SK-N-SH treated with all-trans-retinoic acid at 6 μM for 48 hours (cell line): ENCODE data around the gene WDTC1.

Experiments used
- ATAC-seq: fragments of 200-7000 bp; cut with Tn5 transposase; 3 replicates; pipeline ENCODE4 v1.9.1; 2020; ENCODE audit warnings: mild to moderate bottlenecking, moderate library complexity
- ARNTL ChIP-seq: fragments of 450-650 bp; formaldehyde crosslinking; IDR thresholded peaks from 2 replicates; pipeline ENCODE4 v1.5.0; 2020; ENCODE audit warnings: low read depth, mild to moderate bottlenecking, moderate library complexity, borderline replicate concordance
- BACH2 ChIP-seq: fragments of 250-450 bp; sonication (Bioruptor Pico); IDR thresholded peaks from 2 replicates; pipeline ENCODE4 v1.9.0; 2021; ENCODE audit warnings: mild to moderate bottlenecking, borderline replicate concordance
- CSDC2 ChIP-seq: fragments of 250-450 bp; sonication (Bioruptor Pico); IDR thresholded peaks from 2 replicates; pipeline ENCODE4 v1.5.0; 2020; ENCODE audit warnings: mild to moderate bottlenecking, moderate library complexity
- CSRNP3 ChIP-seq: fragments of 250-450 bp; sonication (Bioruptor Pico); IDR thresholded peaks from 2 replicates; pipeline ENCODE4 v1.5.1; 2021; ENCODE audit warnings: mild to moderate bottlenecking, moderate library complexity
- ESRRG ChIP-seq: fragments of 250-450 bp; sonication (Bioruptor Pico); IDR thresholded peaks from 2 replicates; pipeline ENCODE4 v1.6.1; 2021; ENCODE audit warnings: mild to moderate bottlenecking
- ISL1 ChIP-seq: fragments of 250-450 bp; sonication (Bioruptor Pico); IDR thresholded peaks from 2 replicates; pipeline ENCODE4 v2.1.2; 2022; ENCODE audit warnings: mild to moderate bottlenecking, moderate library complexity
- PATZ1 ChIP-seq: fragments of 250-450 bp; sonication (Bioruptor Pico); IDR thresholded peaks from 2 replicates; pipeline ENCODE4 v1.8.0; 2020; ENCODE audit warnings: mild to moderate bottlenecking, moderate library complexity, borderline replicate concordance
- PPARA ChIP-seq: fragments of 250-450 bp; sonication (Bioruptor Pico); IDR thresholded peaks from 2 replicates; pipeline ENCODE4 v1.5.0; 2020; ENCODE audit warnings: mild to moderate bottlenecking, borderline replicate concordance
- SNAI2 ChIP-seq: fragments of 250-450 bp; sonication (Bioruptor Pico); IDR thresholded peaks from 2 replicates; pipeline ENCODE4 v1.5.0; 2020; ENCODE audit warnings: mild to moderate bottlenecking, moderate library complexity
- TCF4 ChIP-seq: fragments of 250-450 bp; sonication (Bioruptor Pico); IDR thresholded peaks from 2 replicates; pipeline ENCODE4 v1.8.0; 2021; ENCODE audit warnings: mild to moderate bottlenecking, moderate library complexity, borderline replicate concordance
- TOX ChIP-seq: fragments of 250-450 bp; sonication (Bioruptor Pico); IDR thresholded peaks from 2 replicates; pipeline ENCODE4 v1.8.0; 2021; ENCODE audit warnings: mild to moderate bottlenecking, moderate library complexity, borderline replicate concordance
- ZC3H10 ChIP-seq: fragments of 250-450 bp; sonication (Bioruptor Pico); IDR thresholded peaks from 2 replicates; pipeline ENCODE4 v1.5.1; 2021; ENCODE audit warnings: mild to moderate bottlenecking, moderate library complexity
- ZFP30 ChIP-seq: fragments of 450-650 bp; formaldehyde crosslinking; IDR thresholded peaks from 2 replicates; pipeline ENCODE4 v1.5.0; 2022; ENCODE audit warnings: mild to moderate bottlenecking, moderate library complexity
- ZNF565 ChIP-seq: fragments of 450-650 bp; formaldehyde crosslinking; conservative IDR thresholded peaks from 2 replicates; pipeline ENCODE4 v1.5.0; 2020; ENCODE audit warnings: low read depth, mild to moderate bottlenecking, moderate library complexity
- ZNF70 ChIP-seq: fragments of 450-650 bp; formaldehyde crosslinking; IDR thresholded peaks from 2 replicates; pipeline ENCODE4 v1.5.0; 2020; ENCODE audit warnings: mild to moderate bottlenecking, moderate library complexity
- ZNF8 ChIP-seq: fragments of 450-650 bp; formaldehyde crosslinking; IDR thresholded peaks from 2 replicates; pipeline ENCODE4 v1.5.0; 2020; ENCODE audit warnings: mild to moderate bottlenecking, moderate library complexity
- TF ChIP-seq, protein P1 (sequence below): fragments of 250-450 bp; sonication (Bioruptor Pico); IDR thresholded peaks from 2 replicates; pipeline ENCODE4 v1.8.0; 2021; ENCODE audit warnings: low read depth, mild to moderate bottlenecking, moderate library complexity, borderline replicate concordance
- TF ChIP-seq, protein P2 (sequence below): fragments of 250-450 bp; sonication (Bioruptor Pico); IDR thresholded peaks from 2 replicates; pipeline ENCODE4 v1.5.0; 2020; ENCODE audit warnings: mild to moderate bottlenecking, moderate library complexity
- TF ChIP-seq, protein P3 (sequence below): fragments of 250-450 bp; sonication (Bioruptor Pico); IDR thresholded peaks from 2 replicates; pipeline ENCODE4 v1.5.1; 2020; ENCODE audit warnings: low read depth, mild to moderate bottlenecking, moderate library complexity

WDTC1 gene

GRCh38 chr1:27303509-27303908 lies 69.1 kb downstream of the WDTC1 start (continued):
- no peak for TF ChIP-seq TCF4 (CRISPR knock-in tag)
- no peak for TF ChIP-seq BACH2
- TF ChIP-seq ZNF565 (CRISPR knock-in tag): no peak
- TF ChIP-seq, all 23 proteins: peak for 0

DNA sequence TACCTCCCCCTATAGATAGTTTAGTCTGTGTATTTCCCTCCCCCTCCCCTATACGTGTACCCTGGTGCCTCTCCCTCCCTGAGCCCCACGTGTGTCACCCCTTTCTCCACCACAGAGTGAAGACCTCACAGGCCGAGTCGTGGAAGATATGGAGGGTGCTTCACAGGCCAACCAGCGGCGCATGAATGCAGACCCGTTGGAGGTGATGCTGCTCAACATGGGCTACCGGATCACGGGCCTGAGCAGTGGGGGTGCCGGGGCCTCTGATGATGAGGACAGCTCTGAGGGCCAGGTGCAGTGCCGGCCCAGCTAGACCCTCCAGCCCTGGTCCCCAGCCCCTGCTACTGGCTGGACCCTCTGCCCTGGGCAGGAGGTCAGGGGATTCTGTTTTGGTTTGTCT lies 71.6 kb downstream of the WDTC1 start:
- no peak for ATAC-seq
- TF ChIP-seq ZNF8 (CRISPR knock-in tag) (no peak), ESRRG (CRISPR knock-in tag) (no peak), ZFP30 (CRISPR knock-in tag) (no peak)

GRCh38 chr1:27306892-27307761 lies 72.7 kb downstream of the WDTC1 start:
- ATAC-seq: peak; percentile 42
- no peak for TF ChIP-seq ESRRG (CRISPR knock-in tag)
- TF ChIP-seq, protein P1, sequence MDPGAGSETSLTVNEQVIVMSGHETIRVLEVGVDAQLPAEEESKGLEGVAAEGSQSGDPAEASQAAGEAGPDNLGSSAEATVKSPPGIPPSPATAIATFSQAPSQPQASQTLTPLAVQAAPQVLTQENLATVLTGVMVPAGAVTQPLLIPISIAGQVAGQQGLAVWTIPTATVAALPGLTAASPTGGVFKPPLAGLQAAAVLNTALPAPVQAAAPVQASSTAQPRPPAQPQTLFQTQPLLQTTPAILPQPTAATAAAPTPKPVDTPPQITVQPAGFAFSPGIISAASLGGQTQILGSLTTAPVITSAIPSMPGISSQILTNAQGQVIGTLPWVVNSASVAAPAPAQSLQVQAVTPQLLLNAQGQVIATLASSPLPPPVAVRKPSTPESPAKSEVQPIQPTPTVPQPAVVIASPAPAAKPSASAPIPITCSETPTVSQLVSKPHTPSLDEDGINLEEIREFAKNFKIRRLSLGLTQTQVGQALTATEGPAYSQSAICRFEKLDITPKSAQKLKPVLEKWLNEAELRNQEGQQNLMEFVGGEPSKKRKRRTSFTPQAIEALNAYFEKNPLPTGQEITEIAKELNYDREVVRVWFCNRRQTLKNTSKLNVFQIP (CRISPR knock-in tag): no peak
- TF ChIP-seq ARNTL (CRISPR knock-in tag): no peak
- TF ChIP-seq CSRNP3: no peak
- TF ChIP-seq ISL1 (CRISPR knock-in tag): no peak
- no peak for TF ChIP-seq SNAI2 (CRISPR knock-in tag)
- TF ChIP-seq ZNF565 (CRISPR knock-in tag): no peak
- TF ChIP-seq, protein P2, sequence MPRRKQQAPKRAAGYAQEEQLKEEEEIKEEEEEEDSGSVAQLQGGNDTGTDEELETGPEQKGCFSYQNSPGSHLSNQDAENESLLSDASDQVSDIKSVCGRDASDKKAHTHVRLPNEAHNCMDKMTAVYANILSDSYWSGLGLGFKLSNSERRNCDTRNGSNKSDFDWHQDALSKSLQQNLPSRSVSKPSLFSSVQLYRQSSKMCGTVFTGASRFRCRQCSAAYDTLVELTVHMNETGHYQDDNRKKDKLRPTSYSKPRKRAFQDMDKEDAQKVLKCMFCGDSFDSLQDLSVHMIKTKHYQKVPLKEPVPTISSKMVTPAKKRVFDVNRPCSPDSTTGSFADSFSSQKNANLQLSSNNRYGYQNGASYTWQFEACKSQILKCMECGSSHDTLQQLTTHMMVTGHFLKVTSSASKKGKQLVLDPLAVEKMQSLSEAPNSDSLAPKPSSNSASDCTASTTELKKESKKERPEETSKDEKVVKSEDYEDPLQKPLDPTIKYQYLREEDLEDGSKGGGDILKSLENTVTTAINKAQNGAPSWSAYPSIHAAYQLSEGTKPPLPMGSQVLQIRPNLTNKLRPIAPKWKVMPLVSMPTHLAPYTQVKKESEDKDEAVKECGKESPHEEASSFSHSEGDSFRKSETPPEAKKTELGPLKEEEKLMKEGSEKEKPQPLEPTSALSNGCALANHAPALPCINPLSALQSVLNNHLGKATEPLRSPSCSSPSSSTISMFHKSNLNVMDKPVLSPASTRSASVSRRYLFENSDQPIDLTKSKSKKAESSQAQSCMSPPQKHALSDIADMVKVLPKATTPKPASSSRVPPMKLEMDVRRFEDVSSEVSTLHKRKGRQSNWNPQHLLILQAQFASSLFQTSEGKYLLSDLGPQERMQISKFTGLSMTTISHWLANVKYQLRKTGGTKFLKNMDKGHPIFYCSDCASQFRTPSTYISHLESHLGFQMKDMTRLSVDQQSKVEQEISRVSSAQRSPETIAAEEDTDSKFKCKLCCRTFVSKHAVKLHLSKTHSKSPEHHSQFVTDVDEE: no peak
- no peak for TF ChIP-seq PPARA (CRISPR knock-in tag)
- TF ChIP-seq BACH2: no peak
- no peak for TF ChIP-seq CSDC2
- TF ChIP-seq ZNF70 (CRISPR knock-in tag): no peak
- no peak for TF ChIP-seq TOX

- ATAC-seq: no peak
- no peak for TF ChIP-seq ZNF565 (CRISPR knock-in tag)
- no peak for TF ChIP-seq PATZ1 (CRISPR knock-in tag)
- no peak for TF ChIP-seq ARNTL (CRISPR knock-in tag)
- no peak for TF ChIP-seq CSDC2
- no peak for TF ChIP-seq ESRRG (CRISPR knock-in tag)
- TF ChIP-seq TCF4 (CRISPR knock-in tag): no peak
- no peak for TF ChIP-seq BACH2
- TF ChIP-seq, protein P3, sequence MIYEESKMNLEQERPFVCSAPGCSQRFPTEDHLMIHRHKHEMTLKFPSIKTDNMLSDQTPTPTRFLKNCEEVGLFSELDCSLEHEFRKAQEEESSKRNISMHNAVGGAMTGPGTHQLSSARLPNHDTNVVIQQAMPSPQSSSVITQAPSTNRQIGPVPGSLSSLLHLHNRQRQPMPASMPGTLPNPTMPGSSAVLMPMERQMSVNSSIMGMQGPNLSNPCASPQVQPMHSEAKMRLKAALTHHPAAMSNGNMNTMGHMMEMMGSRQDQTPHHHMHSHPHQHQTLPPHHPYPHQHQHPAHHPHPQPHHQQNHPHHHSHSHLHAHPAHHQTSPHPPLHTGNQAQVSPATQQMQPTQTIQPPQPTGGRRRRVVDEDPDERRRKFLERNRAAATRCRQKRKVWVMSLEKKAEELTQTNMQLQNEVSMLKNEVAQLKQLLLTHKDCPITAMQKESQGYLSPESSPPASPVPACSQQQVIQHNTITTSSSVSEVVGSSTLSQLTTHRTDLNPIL (CRISPR knock-in tag): no peak
- no peak for TF ChIP-seq ZFP30 (CRISPR knock-in tag)
- no peak for TF ChIP-seq CSRNP3
- TF ChIP-seq, protein P1 (CRISPR knock-in tag): no peak
- TF ChIP-seq ZNF70 (CRISPR knock-in tag): no peak
- TF ChIP-seq ZC3H10 (CRISPR knock-in tag): no peak
- TF ChIP-seq SNAI2 (CRISPR knock-in tag): no peak
These were observed 73.6 kb downstream of the WDTC1 start for GRCh38 chr1:27307874-27308598.
